ENCODE measurements around the gene LHPP. TPM values are rescaled to one million over a fixed set of nuclear protein-coding genes. Genes with fewer than 3 reads are reported as not detected.

Gene LHPP
- total and polyA plus RNA-seq, 8 donors, result 8.5 to 48.7 (median 17.0) TPM

GRCh38 chr10:124658591-124659242, 197.1 kb downstream of the LHPP start:
- Histone ChIP-seq H3K4me3 (no peak overlapping the region), H3K9me3 (no peaks in the 10 kb centered on the region), H3K36me3 (peaks cover 6 to 21% (median 12%) of the 10 kb centered on the region in 4 donors), H3K4me1 (peaks cover 24 to 65% (median 35%) of the 10 kb centered on the region in 4 donors), H3K27ac (peak overlapping the region in 4 of 5 donors; percentile 0 to 44 (median 12)), H3K27me3 (no peaks in the 10 kb centered on the region)
- intact Hi-C loops (cut with DNase I; ENCODE audit: low total_unique reads), result no loop called here
- no peak for DNase-seq
- TF ChIP-seq POLR2AphosphoS5 (IDR thresholded peaks at IDR 0.05), result no peak
- TF ChIP-seq EP300 (IDR thresholded peaks at IDR 0.05), result no peak
- no peak for TF ChIP-seq POLR2A (IDR thresholded peaks at IDR 0.05)
- TF ChIP-seq, protein P1, sequence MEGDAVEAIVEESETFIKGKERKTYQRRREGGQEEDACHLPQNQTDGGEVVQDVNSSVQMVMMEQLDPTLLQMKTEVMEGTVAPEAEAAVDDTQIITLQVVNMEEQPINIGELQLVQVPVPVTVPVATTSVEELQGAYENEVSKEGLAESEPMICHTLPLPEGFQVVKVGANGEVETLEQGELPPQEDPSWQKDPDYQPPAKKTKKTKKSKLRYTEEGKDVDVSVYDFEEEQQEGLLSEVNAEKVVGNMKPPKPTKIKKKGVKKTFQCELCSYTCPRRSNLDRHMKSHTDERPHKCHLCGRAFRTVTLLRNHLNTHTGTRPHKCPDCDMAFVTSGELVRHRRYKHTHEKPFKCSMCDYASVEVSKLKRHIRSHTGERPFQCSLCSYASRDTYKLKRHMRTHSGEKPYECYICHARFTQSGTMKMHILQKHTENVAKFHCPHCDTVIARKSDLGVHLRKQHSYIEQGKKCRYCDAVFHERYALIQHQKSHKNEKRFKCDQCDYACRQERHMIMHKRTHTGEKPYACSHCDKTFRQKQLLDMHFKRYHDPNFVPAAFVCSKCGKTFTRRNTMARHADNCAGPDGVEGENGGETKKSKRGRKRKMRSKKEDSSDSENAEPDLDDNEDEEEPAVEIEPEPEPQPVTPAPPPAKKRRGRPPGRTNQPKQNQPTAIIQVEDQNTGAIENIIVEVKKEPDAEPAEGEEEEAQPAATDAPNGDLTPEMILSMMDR (IDR thresholded peaks at IDR 0.05), result no peak
- 90 to 95% (median 94%) methylated on average over 12 of the region's 12 CpGs for WGBS, 5 donors

DNA sequence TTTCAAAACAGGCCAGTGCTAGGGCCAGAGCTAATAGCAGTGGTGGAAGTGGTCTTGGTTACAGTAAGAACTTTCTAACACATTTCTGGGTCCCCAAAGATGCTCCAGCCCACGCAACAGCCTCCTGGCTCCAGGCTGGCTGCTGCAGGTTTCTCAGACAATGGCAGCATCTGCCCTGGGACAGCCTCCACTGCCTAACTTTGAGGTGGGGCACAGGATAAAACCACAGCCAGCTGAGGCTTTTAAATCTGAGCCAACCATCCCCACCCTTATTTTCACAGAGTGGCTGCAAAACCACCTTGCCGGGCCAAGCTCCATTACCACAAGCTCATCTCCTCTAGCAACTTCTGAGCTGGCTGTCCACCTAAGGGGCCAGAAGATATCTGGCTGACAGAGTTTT, 197.8 kb downstream of the LHPP start:
- WGBS, 5 donors, result 29 to 62% (median 52%) methylated on average over 2 of the region's 2 CpGs

GRCh38 chr10:124660404-124661125, 198.9 kb downstream of the LHPP start:
- WGBS, 5 donors, result 28 to 56% (median 48%) methylated on average over 6 to 12 of the region's 12 CpGs
- H3K36me3 ChIP-seq, result peaks cover 6 to 30% (median 26%) of the 10 kb centered on the region in 4 donors
- DNase-seq, result peak in 1 of 2 donors; percentile 55
- TF ChIP-seq, protein P1 (IDR thresholded peaks at IDR 0.05), result no peak
- peak in 1 of 3 donors; percentile 65 for TF ChIP-seq POLR2AphosphoS5 (IDR thresholded peaks at IDR 0.05)
- no peaks in the 10 kb centered on the region for H3K9me3 ChIP-seq
- peak overlapping the region in 4 of 5 donors; percentile 50 to 66 (median 54) for H3K27ac ChIP-seq
- no peaks in the 10 kb centered on the region for H3K27me3 ChIP-seq
- no peak overlapping the region for H3K4me3 ChIP-seq
- H3K4me1 ChIP-seq, result peaks cover 24 to 52% (median 31%) of the 10 kb centered on the region in 4 donors
- intact Hi-C loops (cut with DNase I; ENCODE audit: low total_unique reads), result no loop called here

More for the DNA sequence above, 197.8 kb downstream of the LHPP start:
- Histone ChIP-seq H3K27me3 (no peaks in the 10 kb centered on the region), H3K36me3 (peaks cover 6 to 28% (median 17%) of the 10 kb centered on the region in 4 donors), H3K9me3 (no peaks in the 10 kb centered on the region), H3K4me1 (peaks cover 24 to 58% (median 33%) of the 10 kb centered on the region in 4 donors), H3K4me3 (no peak overlapping the region), H3K27ac (peak overlapping the region in 3 of 5 donors; percentile 13 to 44 (median 31))
- DNase-seq, result no peak
- TF ChIP-seq EP300 (IDR thresholded peaks at IDR 0.05) (no peak), POLR2A (IDR thresholded peaks at IDR 0.05) (no peak), POLR2AphosphoS5 (IDR thresholded peaks at IDR 0.05) (no peak)
- TF ChIP-seq, protein P1 (IDR thresholded peaks at IDR 0.05), result no peak
- intact Hi-C loops (cut with DNase I; ENCODE audit: low total_unique reads), result no loop called here

- DNase-seq, result no peak
- peaks cover 6 to 37% (median 27%) of the 10 kb centered on the region in 4 donors for H3K36me3 ChIP-seq
- H3K9me3 ChIP-seq, result no peaks in the 10 kb centered on the region
- no peak for TF ChIP-seq EP300 (IDR thresholded peaks at IDR 0.05)
- TF ChIP-seq, protein P1 (IDR thresholded peaks at IDR 0.05), result no peak
- no peak for TF ChIP-seq POLR2AphosphoS5 (IDR thresholded peaks at IDR 0.05)
- no peak for TF ChIP-seq POLR2A (IDR thresholded peaks at IDR 0.05)
- intact Hi-C loops (cut with DNase I; ENCODE audit: low total_unique reads), result no loop called here
- H3K27me3 ChIP-seq, result no peaks in the 10 kb centered on the region
- peak overlapping the region in 1 of 5 donors; percentile 47 for H3K27ac ChIP-seq
- WGBS, 5 donors, result 90 to 96% (median 95%) methylated on average over 5 to 9 of the region's 9 CpGs
- no peak overlapping the region for H3K4me3 ChIP-seq
- H3K4me1 ChIP-seq, result peaks cover 24 to 53% (median 41%) of the 10 kb centered on the region in 4 donors
Observed at GRCh38 chr10:124661660-124662180, 200.1 kb downstream of the LHPP start.
